ENCODE measurements around the gene FAM234A. TPM values are rescaled to one million over a fixed set of nuclear protein-coding genes. Genes with fewer than 3 reads are reported as not detected.

The FAM234A gene
- total RNA-seq, 2 donors from 2014 or later: 141 to 227 TPM

GRCh38 chr16:290681-291405, 56.2 kb downstream of the FAM234A start:
- Histone ChIP-seq H3K27me3 (no peaks in the 10 kb centered on the region), H3K27ac (no peak overlapping the region), H3K4me3 (no peak overlapping the region), H3K36me3 (peaks cover 38% of the 10 kb centered on the region), H3K9me3 (no peaks in the 10 kb centered on the region), H3K4me1 (no peaks in the 10 kb centered on the region)
- TF ChIP-seq CTCF (IDR thresholded peaks at IDR 0.05): no peak
- DNase-seq (ENCODE audit: low spot score): no peak

GRCh38 chr16:291539-291938, 56.9 kb downstream of the FAM234A start:
- DNase-seq (ENCODE audit: low spot score): no peak
- peaks cover 40% of the 10 kb centered on the region for H3K36me3 ChIP-seq
- H3K4me3 ChIP-seq: no peak overlapping the region
- H3K9me3 ChIP-seq: no peaks in the 10 kb centered on the region
- H3K4me1 ChIP-seq: no peaks in the 10 kb centered on the region
- TF ChIP-seq CTCF (IDR thresholded peaks at IDR 0.05): no peak
- no peak overlapping the region for H3K27ac ChIP-seq
- no peaks in the 10 kb centered on the region for H3K27me3 ChIP-seq

- Histone ChIP-seq H3K27ac (no peak overlapping the region), H3K36me3 (peaks cover 46% of the 10 kb centered on the region), H3K4me3 (no peak overlapping the region), H3K4me1 (no peaks in the 10 kb centered on the region), H3K9me3 (no peaks in the 10 kb centered on the region), H3K27me3 (no peaks in the 10 kb centered on the region)
- DNase-seq (ENCODE audit: low spot score): no peak
- TF ChIP-seq CTCF (IDR thresholded peaks at IDR 0.05): no peak
Observed at GRCh38 chr16:293043-293775, 58.6 kb downstream of the FAM234A start.

- Histone ChIP-seq H3K4me1 (no peaks in the 10 kb centered on the region), H3K27me3 (no peaks in the 10 kb centered on the region), H3K27ac (no peak overlapping the region), H3K9me3 (no peaks in the 10 kb centered on the region), H3K4me3 (no peak overlapping the region), H3K36me3 (peaks cover 37% of the 10 kb centered on the region)
- DNase-seq (ENCODE audit: low spot score): no peak
- no peak for TF ChIP-seq CTCF (IDR thresholded peaks at IDR 0.05)
Observed at GRCh38 chr16:296276-296675, 61.7 kb downstream of the FAM234A start.

- Histone ChIP-seq H3K4me3 (no peak overlapping the region), H3K27me3 (no peaks in the 10 kb centered on the region), H3K27ac (no peak overlapping the region), H3K36me3 (peaks cover 37% of the 10 kb centered on the region), H3K4me1 (no peaks in the 10 kb centered on the region), H3K9me3 (no peaks in the 10 kb centered on the region)
- DNase-seq (ENCODE audit: low spot score): no peak
- no peak for TF ChIP-seq CTCF (IDR thresholded peaks at IDR 0.05)
Observed at GRCh38 chr16:296806-297510, 62.3 kb downstream of the FAM234A start.
